ENCODE measurements around the gene SEMA4B. TPM values are rescaled to one million over a fixed set of nuclear protein-coding genes. Genes with fewer than 3 reads are reported as not detected.
A peak's percentile ranks its signal among the peaks of the same experiment; 100 is the strongest.

The SEMA4B gene
- polyA plus RNA-seq, 3 donors from 2014 or later, result 3.3 to 12.1 (median 11.4) TPM

GRCh38 chr15:90219421-90220141, 18.5 kb downstream of the SEMA4B start:
- no peak overlapping the region for H3K4me3 Mint-ChIP-seq
- H3K27me3 Mint-ChIP-seq (ENCODE audit: low read depth in 3 of 3), result peaks cover 0 to 2% (median 0%) of the 10 kb centered on the region in 3 donors
- peaks cover 6 to 10% of the 10 kb centered on the region in 2 donors for H3K4me1 Mint-ChIP-seq
- peak overlapping the region in 1 of 6 donors; percentile 14 for H3K27ac Mint-ChIP-seq
- no peaks in the 10 kb centered on the region for H3K9me3 Mint-ChIP-seq
- peak; percentile 40 to 49 (median 48) for DNase-seq
- H3K36me3 Mint-ChIP-seq, result peaks cover 0 to 9% (median 8%) of the 10 kb centered on the region in 3 donors

- H3K27me3 Mint-ChIP-seq (ENCODE audit: low read depth in 3 of 3), result no peaks in the 10 kb centered on the region
- no peak for DNase-seq
- H3K4me1 Mint-ChIP-seq, result peaks cover 1 to 2% of the 10 kb centered on the region in 2 donors
- peaks cover 3 to 13% (median 5%) of the 10 kb centered on the region in 3 donors for H3K36me3 Mint-ChIP-seq
- H3K4me3 Mint-ChIP-seq, result no peak overlapping the region
- H3K9me3 Mint-ChIP-seq, result no peaks in the 10 kb centered on the region
- H3K27ac Mint-ChIP-seq, result no peak overlapping the region
Observed at GRCh38 chr15:90221246-90221900, 20.2 kb downstream of the SEMA4B start.

DNA sequence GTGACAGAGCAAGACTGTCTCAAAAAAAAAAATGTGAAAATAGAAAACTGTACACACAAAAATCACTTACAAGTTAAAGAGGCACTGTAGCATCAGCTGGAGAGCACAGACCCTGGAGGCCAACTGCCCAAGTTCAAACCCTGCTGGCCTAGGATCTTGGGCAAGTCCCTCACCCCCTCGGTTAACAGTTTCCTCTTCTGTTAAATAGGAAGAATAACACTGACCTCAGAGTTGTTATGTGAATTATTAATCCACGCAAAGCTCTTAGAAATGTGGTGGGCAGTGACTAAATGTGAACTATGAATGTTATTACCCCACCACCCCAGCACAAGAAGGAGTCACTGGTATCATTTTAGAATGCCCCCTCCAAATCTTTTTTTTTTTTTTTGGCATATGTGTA, 21.4 kb downstream of the SEMA4B start:
- Mint-ChIP-seq H3K9me3 (no peaks in the 10 kb centered on the region), H3K4me3 (no peak overlapping the region), H3K4me1 (peaks cover 0 to 2% of the 10 kb centered on the region in 2 donors), H3K27ac (no peak overlapping the region), H3K27me3 (ENCODE audit: low read depth in 3 of 3) (no peaks in the 10 kb centered on the region), H3K36me3 (peaks cover 3 to 13% (median 5%) of the 10 kb centered on the region in 3 donors)
- DNase-seq, result no peak

GRCh38 chr15:90223441-90224165, 22.5 kb downstream of the SEMA4B start:
- no peak overlapping the region for H3K27ac Mint-ChIP-seq
- H3K36me3 Mint-ChIP-seq, result peaks cover 3 to 14% (median 5%) of the 10 kb centered on the region in 3 donors
- H3K9me3 Mint-ChIP-seq, result no peaks in the 10 kb centered on the region
- H3K4me3 Mint-ChIP-seq, result no peak overlapping the region
- H3K4me1 Mint-ChIP-seq, result peaks cover 0 to 1% of the 10 kb centered on the region in 2 donors
- H3K27me3 Mint-ChIP-seq (ENCODE audit: low read depth in 3 of 3), result peaks cover 0 to 3% (median 0%) of the 10 kb centered on the region in 3 donors
- no peak for DNase-seq

DNA sequence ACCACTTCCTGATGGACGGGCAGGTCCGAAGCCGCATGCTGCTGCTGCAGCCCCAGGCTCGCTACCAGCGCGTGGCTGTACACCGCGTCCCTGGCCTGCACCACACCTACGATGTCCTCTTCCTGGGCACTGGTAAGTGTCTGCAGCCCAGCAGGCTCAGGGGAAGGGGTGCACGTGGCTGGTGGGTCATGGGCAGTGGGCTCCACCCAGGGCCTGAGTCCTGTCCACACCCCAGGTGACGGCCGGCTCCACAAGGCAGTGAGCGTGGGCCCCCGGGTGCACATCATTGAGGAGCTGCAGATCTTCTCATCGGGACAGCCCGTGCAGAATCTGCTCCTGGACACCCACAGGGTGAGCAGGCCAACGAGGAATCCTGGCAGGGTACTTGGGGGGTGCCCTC, 23.9 kb downstream of the SEMA4B start:
- peaks cover 2 to 27% (median 3%) of the 10 kb centered on the region in 3 donors for H3K36me3 Mint-ChIP-seq
- no peaks in the 10 kb centered on the region for H3K9me3 Mint-ChIP-seq
- no peak overlapping the region for H3K27ac Mint-ChIP-seq
- no peak for DNase-seq
- H3K4me1 Mint-ChIP-seq, result peaks cover 12% of the 10 kb centered on the region in 2 donors
- H3K27me3 Mint-ChIP-seq (ENCODE audit: low read depth in 3 of 3), result peaks cover 1 to 9% (median 6%) of the 10 kb centered on the region in 3 donors
- no peak overlapping the region for H3K4me3 Mint-ChIP-seq

DNA sequence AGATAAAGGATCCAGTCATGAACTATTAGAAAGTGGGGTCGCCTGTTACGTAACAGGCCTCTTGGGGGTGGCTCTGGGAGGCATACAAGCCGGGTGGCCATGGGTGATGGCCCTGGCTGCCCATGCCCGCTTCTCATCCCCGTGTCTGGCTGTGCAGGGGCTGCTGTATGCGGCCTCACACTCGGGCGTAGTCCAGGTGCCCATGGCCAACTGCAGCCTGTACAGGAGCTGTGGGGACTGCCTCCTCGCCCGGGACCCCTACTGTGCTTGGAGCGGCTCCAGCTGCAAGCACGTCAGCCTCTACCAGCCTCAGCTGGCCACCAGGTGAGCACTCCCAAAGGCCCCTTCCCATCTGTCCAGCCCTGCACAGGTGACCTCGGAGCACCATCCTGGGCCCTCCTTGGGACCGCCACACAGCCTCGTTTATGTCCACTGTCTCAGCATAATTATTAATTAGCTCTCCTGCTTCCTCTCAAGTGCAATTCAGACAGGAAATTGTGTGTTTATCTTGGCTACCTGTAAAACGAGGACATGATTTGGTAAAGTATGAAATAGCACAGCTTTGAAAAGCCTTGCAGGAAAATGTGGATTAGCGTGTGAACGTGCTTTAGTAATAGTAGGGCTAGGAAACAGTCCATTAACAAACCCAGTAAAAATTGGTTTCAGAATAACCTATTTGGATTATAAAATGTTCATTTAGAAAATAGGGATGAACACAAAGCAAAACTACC, 24.5 kb downstream of the SEMA4B start:
- peaks cover 3 to 28% (median 3%) of the 10 kb centered on the region in 3 donors for H3K36me3 Mint-ChIP-seq
- no peak overlapping the region for H3K4me3 Mint-ChIP-seq
- H3K27me3 Mint-ChIP-seq (ENCODE audit: low read depth in 3 of 3), result peaks cover 3 to 11% (median 6%) of the 10 kb centered on the region in 3 donors
- H3K4me1 Mint-ChIP-seq, result peaks cover 18% of the 10 kb centered on the region in 2 donors
- H3K9me3 Mint-ChIP-seq, result no peaks in the 10 kb centered on the region
- no peak for DNase-seq
- H3K27ac Mint-ChIP-seq, result no peak overlapping the region

DNA sequence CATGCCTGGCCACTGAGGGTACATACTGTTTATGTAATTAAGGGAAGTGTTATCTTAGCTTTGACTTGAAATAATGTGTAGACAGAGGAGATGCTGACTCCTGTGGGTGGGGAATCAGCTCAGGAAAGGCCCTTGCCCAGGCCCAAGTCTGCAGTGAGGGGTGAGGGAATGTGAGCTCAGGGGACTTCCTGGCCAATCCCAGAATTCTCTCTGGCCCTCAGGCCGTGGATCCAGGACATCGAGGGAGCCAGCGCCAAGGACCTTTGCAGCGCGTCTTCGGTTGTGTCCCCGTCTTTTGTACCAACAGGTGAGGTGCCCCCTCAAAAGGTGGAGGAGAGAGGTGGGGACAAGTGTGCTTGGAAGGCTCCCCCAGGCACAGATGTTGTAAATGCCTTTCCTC, 26.2 kb downstream of the SEMA4B start:
- Mint-ChIP-seq H3K4me3 (no peak overlapping the region), H3K27me3 (ENCODE audit: low read depth in 3 of 3) (peaks cover 14 to 21% (median 16%) of the 10 kb centered on the region in 3 donors), H3K27ac (peak overlapping the region in 2 of 6 donors; percentile 7 to 28), H3K9me3 (no peaks in the 10 kb centered on the region), H3K4me1 (peaks cover 34% of the 10 kb centered on the region in 2 donors), H3K36me3 (peaks cover 7 to 37% (median 10%) of the 10 kb centered on the region in 3 donors)
- DNase-seq, result no peak

GRCh38 chr15:90227816-90228772, 27.0 kb downstream of the SEMA4B start:
- peak overlapping the region in 3 of 6 donors; percentile 36 to 76 (median 40) for H3K27ac Mint-ChIP-seq
- peaks cover 42% of the 10 kb centered on the region in 2 donors for H3K4me1 Mint-ChIP-seq
- H3K27me3 Mint-ChIP-seq (ENCODE audit: low read depth in 3 of 3), result peaks cover 19 to 25% (median 20%) of the 10 kb centered on the region in 3 donors
- H3K9me3 Mint-ChIP-seq, result no peaks in the 10 kb centered on the region
- no peak overlapping the region for H3K4me3 Mint-ChIP-seq
- DNase-seq, result no peak
- H3K36me3 Mint-ChIP-seq, result peaks cover 7 to 37% (median 10%) of the 10 kb centered on the region in 3 donors

- H3K4me3 Mint-ChIP-seq, result no peak overlapping the region
- no peaks in the 10 kb centered on the region for H3K9me3 Mint-ChIP-seq
- peaks cover 19 to 27% (median 24%) of the 10 kb centered on the region in 3 donors for H3K27me3 Mint-ChIP-seq (ENCODE audit: low read depth in 3 of 3)
- H3K4me1 Mint-ChIP-seq, result peaks cover 43% of the 10 kb centered on the region in 2 donors
- H3K36me3 Mint-ChIP-seq, result peaks cover 7 to 33% (median 10%) of the 10 kb centered on the region in 3 donors
- H3K27ac Mint-ChIP-seq, result peak overlapping the region; percentile 99 to 100 (median 99)
- no peak for DNase-seq
Observed at GRCh38 chr15:90228960-90229359, 27.8 kb downstream of the SEMA4B start.

DNA sequence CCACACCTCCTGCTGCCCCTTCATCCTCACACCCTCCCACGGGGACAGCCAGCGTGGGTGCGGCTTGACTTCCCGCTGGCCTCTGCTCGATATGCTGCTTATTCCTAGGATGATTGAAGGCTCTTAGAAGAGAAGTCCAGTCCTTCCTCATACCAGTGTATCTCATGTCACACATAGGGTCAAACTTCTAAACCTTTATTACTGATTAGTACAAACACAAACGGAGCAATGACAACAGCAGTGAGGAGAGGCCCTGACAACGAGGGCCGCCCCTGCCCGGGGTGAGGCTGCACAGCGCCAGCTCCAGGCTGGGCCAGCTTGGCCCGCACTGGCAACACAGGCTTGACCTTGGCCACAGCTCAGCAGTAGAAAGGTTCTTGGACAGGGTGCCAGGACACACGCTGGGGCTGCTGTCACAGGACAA, 29.0 kb downstream of the SEMA4B start:
- peak overlapping the region; percentile 24 to 95 (median 87) for H3K4me3 Mint-ChIP-seq
- H3K36me3 Mint-ChIP-seq, result peaks cover 7 to 27% (median 10%) of the 10 kb centered on the region in 3 donors
- no peak for DNase-seq
- no peaks in the 10 kb centered on the region for H3K9me3 Mint-ChIP-seq
- H3K27ac Mint-ChIP-seq, result peak overlapping the region; percentile 99 to 100 (median 99)
- peaks cover 51 to 53% of the 10 kb centered on the region in 2 donors for H3K4me1 Mint-ChIP-seq
- peaks cover 19 to 27% (median 24%) of the 10 kb centered on the region in 3 donors for H3K27me3 Mint-ChIP-seq (ENCODE audit: low read depth in 3 of 3)

DNA sequence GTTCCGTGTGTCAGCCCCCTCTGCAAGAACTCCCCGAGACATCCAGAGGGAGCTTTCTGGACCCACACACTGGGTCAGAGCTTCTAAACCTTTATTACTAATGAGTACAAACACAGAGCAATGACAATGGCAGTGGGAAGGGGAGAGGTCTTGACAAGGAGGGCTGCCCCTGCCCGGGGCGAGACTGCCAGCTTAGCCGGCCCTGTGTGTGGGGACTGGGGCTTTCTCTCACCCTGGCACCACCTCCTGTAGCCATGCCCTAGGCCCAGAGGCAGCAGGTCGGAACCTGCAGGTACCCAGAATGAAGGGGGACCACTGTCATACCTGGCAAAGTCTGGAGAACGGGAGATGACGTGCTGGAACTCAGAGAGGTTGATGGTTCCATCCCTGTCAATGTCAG, 29.5 kb downstream of the SEMA4B start:
- peak overlapping the region; percentile 99 to 100 (median 99) for H3K27ac Mint-ChIP-seq
- H3K9me3 Mint-ChIP-seq, result no peaks in the 10 kb centered on the region
- H3K4me1 Mint-ChIP-seq, result peaks cover 53 to 55% of the 10 kb centered on the region in 2 donors
- no peak for DNase-seq
- peaks cover 19 to 27% (median 24%) of the 10 kb centered on the region in 3 donors for H3K27me3 Mint-ChIP-seq (ENCODE audit: low read depth in 3 of 3)
- H3K4me3 Mint-ChIP-seq, result peak overlapping the region; percentile 86 to 95 (median 89)
- H3K36me3 Mint-ChIP-seq, result peaks cover 7 to 27% (median 10%) of the 10 kb centered on the region in 3 donors
